Measurements from ENCODE around the gene YEATS2.
A peak's percentile ranks its signal among the peaks of the same experiment; 100 is the strongest.

YEATS2 gene

DNA sequence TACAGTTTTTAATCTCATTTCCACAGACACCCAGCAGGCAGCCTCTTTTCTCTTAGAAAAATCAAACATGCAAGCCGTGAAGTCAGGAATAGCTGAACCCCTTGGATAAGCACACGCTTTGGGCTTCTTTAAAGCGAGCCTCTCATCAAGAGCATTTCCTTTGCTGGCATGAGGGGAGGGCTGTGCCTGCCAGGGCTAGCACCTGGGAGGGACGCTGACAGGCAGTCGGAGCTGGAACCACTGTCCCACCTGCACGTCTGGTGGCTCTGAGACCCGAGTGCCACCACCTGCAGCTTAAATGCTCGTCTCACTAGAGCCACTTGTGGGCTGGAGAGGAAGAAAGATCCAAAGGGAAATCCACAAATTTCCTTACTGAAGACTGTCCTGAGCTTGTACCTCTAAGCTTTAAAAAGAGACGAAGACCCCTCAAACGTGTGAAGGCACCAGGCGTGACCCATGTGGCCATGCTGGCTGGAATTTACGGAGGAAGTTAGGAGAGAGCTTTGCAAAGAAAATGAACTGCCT lies 118.4 kb downstream of the YEATS2 start:
- no peak for DNase-seq

- DNase-seq = no peak
These were observed 119.3 kb downstream of the YEATS2 start for GRCh38 chr3:183816681-183817510.

DNA sequence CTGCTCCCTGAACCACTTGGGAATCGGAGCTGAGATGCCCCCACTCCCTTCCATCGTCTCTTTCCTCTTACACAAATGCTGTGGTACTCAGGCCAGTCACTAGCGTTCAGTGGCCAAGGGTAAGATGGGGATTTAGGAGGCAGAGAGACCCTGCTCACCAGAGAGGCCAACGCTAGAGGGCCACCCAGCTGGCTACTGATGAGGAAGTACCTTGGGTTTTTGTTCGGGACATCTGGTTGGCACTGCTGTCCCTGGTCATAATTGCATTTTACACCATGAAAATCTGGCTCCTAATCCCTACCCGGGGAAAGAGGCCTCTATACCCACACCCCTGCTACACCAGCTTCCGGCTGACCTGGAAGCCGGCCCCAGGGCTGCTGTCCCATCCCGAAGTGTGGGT lies 120.0 kb downstream of the YEATS2 start:
- no peak for DNase-seq

- no peak for DNase-seq
These were observed 120.5 kb downstream of the YEATS2 start for GRCh38 chr3:183818041-183818620.

- no peak for DNase-seq
These were observed 121.4 kb downstream of the YEATS2 start for GRCh38 chr3:183818706-183819624.

DNA sequence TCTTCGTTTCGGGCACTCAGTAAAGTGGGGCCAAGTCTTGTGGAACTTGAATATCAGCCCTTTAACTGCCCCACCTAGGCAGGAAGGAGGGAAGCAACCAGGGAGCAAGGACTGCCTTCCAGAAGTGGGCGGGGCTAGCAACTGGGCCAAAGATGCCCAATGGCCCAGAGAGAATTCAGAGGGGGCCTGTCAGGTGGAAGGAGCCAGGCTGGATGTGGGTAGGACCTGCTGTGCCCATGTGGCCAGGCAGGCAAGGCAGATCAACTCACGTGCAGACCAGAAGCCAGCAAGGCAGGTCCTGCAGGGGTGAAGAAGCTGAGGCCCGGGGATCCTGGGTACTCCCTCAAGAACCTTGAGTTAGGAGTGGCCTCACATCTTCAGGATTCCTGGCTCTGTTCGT lies 122.2 kb downstream of the YEATS2 start:
- no peak for DNase-seq

DNA sequence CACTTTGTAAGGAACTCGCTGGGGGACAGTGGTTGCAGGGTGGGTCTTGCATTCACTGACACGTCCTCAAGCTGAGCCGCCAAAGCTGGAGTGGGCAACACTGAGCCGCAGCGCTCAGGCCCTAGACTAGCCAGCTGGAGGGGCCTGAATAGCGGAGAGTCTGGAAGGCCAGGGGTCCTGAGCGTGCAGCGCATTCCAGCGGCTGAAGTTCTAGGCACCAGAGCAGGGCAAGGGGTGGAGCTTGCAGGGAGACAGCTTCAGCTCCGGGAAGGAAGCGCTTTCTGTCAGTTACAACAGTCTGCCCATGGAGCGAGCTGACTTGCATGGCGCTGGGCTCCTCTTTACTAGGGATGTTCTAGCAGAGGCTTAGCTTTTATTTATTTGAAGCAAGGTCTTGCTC lies 125.0 kb downstream of the YEATS2 start:
- DNase-seq = no peak

DNA sequence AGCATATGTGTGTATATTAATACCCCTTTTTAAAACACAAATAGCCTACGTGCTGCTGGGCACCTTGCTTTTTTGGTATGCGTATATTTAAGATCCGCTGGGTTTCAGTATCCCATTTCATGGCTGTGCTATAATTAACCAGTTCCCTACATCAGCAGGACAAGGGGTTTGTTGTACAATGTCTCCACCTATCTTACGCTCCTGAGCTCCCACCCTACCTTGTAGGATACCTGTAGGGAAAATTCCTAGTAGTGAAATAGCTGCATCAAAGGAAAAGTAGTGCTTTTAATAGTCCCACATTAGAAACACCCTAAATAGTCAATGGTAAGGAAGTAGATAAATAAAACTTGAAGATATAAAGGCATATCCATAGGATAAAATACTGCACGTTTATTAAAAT lies 126.4 kb downstream of the YEATS2 start:
- no peak for DNase-seq

DNA sequence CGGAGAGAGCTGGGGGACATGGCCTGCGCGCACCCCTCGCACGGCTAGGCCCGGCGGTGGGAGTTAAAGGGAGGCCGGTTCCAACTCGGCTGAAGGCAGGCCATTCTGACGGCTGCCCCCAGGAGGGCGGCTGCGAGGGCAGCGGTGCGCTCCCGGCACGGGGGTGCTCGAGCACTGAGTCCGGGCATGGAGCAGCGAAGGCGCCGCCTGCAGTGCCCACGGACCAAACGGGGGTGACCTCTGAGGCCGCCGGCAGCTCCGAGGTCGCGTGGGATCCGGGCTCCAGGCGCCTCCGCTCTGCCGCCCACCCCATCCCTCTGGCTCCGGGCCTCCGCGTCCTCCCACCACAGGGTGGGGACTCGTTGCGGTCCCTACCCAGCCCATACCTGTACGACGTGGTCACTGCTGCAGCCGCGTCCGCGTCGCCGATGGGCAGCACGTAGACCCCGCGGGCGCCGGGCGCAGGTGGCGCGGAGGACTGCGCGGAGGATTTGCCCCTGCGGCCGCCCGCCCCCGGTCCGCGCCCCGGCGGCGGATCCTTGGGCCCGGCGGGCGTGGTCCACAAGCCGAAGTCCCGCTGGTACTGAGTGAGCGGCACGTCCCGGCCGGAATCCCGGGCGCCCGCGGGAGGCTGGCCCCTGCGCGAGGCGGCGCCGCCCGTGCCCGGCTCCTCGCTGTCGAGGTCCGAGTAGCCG lies 127.3 kb downstream of the YEATS2 start:
- no peak for DNase-seq

DNA sequence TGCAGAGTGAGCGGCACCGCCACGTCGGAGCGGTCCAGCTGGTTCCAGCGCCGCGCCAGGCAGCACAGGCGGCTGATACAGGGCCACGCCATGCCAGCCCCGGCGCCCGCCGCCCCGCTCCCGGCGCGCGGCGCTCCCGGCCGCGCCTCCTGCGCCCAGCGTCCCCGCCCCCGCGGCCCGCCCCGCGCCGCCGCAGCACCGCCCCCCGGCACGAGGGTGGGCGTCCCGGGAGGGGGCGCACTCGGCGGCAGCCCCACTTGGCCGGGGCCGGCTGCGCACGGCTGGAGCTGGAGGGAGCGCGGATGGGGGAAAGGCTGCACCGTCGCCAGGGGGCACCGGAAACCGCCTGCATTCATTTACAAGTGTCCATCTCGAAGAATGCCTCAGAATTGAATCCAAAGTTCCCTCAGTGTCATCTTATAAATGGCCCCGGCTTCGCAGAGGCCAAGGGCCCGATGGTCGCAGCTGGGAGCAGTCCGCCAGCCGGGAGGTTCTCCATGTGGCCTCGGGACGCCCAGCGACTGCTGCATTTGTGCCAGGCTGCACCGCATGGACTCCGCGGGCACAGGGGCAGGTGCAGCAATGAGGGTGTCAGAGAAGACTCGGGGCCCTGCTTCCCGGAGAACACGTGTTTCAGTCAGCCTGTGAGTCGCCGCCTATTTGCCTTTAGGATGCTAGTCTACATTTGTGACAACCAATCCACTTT lies 128.0 kb downstream of the YEATS2 start, which contains the start of gene MAP6D1:
MAP6D1 (minus strand) TSS at position 122 of the 706 bp plus-strand sequence; CDS start at position 92, 30 bp downstream.
- peak; percentile 56 for DNase-seq

GRCh38 chr3:183826448-183827250 lies 129.1 kb downstream of the YEATS2 start:
- no peak for DNase-seq

- no peak for DNase-seq
These were observed 130.4 kb downstream of the YEATS2 start for GRCh38 chr3:183827809-183828537.

DNA sequence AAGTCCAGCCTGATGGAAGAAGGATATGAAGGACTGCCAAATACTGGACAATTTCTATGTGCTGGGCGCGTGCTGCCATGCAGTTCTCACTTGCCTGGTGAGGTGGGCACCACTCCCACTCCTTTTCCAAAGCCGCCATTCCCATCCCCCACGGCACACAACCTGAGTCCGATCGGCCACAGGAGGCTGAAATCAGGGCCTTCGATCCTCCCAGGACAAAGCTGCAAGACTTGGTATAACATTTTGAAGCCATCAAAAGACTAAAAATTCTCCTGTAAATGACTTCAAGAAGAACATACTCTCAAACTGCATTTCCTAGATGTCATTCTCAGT lies 130.9 kb downstream of the YEATS2 start:
- DNase-seq = no peak

DNA sequence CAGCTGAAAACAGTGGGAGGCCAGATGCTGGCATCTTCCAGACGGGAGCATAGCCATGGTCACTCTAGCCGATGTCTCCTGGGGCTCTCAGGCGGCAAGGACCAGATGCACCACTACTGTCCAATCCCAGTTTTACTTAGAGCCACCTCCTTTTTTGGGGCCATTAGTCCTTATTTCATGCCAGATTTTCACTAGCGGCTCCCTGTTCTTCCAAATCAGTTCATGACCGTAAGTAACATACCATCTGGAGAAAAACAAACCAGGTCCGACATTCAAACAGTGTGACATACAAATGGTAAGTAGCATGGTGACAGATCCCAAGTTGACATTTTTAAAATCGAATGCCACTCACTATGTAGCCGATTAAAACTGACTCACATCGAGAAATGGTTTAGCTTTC lies 131.9 kb downstream of the YEATS2 start:
- no peak for DNase-seq

GRCh38 chr3:183830187-183830586 lies 132.6 kb downstream of the YEATS2 start:
- DNase-seq = no peak

GRCh38 chr3:183833516-183833915 lies 135.9 kb downstream of the YEATS2 start:
- DNase-seq = peak; percentile 81

- no peak for DNase-seq
These were observed 139.8 kb downstream of the YEATS2 start for GRCh38 chr3:183837390-183837789.

- DNase-seq = no peak
These were observed 140.3 kb downstream of the YEATS2 start for GRCh38 chr3:183837894-183838293.

- DNase-seq = no peak
These were observed 142.2 kb downstream of the YEATS2 start for GRCh38 chr3:183839751-183840150.

GRCh38 chr3:183844606-183845005 lies 147.0 kb downstream of the YEATS2 start:
- no peak for DNase-seq
